Activated T-helper 1 cell treated with Interleukin-2 at 50 U/mL for 16 hours (primary cell): ENCODE data around the gene BHLHE40.
"Not testable (repeated sequence)": the region's sequence is repeated elsewhere in the genome, so short reads cannot be mapped to it uniquely, and the experiment has no call there.

ENCODE experiments used
- DNase-seq: peaks from one replicate; pipeline ENCODE4 v3.0.0-alpha.2; 2020; ENCODE audit warnings: low read depth

The BHLHE40 gene

DNA sequence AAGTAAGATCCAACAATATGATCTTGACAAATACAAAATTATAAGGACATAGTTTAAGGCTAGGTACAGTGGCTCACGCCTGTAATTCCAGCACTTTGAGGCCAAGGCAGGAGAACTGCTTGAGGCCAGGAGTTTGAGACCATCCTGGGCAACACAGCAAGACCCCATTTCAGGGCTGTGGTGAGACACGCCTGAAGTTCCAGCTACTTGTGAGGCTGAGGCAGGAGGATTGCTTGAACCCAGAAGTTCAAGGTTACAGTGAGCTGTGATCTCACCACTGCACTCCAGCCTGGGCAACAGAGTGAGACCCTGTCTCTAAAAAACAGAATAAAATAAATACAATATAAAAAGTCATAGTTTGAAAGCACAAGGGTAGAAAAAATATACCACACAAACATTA, 17.4 kb upstream of the BHLHE40 start:
- not testable (repeated sequence) for DNase-seq

DNA sequence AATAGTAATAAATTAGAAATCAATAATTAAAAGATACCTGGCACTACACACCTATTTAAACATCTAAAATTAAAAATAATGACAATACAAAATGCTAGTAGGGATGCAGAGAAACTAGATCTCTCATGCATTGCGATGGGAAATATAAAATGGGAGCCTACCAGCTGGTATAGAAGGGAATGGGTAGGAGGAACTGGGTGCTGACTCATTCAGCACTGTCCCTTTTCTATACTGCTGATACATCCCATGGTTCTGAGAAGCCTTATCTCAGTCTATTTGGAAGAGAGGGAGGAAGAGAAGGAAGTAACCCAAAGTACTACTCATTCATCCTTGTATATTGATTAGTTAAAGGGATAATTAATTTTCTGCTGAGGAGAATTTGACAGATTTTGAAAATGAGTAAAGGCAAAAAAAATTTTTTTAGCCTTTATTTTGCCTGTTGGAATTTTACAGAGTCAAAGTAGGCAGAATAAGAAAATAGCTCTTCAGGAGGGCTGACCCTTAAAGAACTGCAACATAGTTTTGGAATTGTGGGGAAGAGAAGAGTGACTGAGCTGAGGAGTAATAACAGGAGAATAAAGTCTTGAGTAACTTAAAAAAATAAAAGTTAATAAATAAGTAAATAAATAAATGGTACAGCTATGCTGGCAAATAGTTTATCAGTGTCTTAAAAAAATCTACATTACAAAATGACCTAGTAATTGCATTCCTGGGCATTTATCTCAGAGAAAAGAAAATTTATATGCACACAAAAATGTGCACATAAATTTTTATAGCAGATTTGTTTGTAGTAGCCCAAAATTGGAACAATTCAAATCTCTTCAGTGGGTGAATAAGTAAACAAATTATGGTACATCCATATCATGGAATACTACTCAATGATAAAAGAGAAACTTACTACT, 15.3 kb upstream of the BHLHE40 start:
- no peak for DNase-seq

DNA sequence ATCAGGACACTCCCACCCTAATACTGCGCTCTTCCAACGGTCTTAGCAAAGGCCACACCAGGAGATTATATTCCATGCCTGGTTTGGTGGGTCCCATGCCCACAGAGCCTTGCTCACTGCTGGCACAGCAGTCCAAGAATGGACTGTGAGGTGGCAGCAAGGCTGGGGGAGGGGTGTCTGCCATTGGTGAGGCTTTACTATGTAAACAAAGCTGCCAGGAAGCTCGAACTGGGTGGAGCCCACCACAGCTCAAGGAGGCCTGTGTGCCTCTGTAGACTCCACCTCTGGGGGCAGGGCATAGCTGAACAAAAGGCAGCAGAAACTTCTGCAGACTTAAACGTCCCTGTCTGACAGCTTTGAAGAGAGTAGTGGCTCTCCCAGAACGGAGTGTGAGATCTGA, 13.2 kb upstream of the BHLHE40 start:
- DNase-seq = peak; percentile 34

DNA sequence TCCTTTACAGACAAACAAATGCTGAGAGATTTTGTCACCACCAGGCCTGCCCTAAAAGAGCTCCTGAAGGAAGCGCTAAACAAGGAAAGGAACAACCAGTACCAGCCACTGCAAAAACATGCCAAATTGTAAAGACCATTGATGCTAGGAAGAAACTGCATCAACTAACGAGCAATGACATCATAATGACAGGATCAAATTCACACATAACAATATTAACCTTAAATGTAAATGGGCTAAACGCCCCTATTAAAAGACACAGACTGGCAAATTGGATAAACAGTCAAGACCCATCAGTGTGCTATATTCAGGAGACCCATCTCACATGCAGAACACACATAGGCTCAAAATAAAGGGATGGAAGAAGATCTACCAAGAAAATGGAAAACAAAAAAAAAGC, 11.6 kb upstream of the BHLHE40 start:
- not testable (repeated sequence) for DNase-seq

DNA sequence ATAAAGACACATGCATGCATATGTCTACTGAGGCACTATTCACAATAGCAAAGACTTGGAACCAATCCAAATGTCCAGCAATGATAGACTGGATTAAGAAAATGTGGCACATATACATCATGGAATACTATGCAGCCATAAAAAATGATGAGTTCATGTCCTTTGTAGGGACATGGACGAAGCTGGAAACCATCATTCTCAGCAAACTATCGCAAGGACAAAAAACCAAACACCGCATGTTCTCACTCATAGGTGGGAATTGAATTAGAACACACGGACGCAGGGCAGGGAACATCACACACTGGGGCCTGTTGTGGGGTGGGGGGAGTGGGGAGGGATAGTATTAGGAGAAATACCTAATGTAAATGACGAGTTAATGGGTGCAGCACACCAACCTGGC, 7.8 kb upstream of the BHLHE40 start:
- not testable (repeated sequence) for DNase-seq

DNA sequence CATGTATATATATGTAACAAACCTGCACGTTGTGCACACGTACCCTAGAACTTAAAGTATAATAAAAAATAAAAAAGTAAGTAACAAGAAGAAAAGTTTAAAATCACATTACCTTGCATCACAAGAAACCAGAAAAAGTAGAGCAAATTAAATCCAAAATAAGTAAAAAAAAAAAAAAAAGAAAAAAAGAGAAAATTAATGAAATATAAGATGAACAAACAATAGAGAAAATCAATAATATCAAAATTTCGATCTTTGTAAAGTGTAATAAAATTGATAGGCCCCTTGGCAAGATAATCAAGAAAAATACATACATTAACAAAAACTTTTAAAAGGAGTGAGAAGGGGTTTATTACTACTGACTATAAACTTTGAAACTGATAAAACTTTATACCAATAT, 7.4 kb upstream of the BHLHE40 start:
- DNase-seq = no peak

DNA sequence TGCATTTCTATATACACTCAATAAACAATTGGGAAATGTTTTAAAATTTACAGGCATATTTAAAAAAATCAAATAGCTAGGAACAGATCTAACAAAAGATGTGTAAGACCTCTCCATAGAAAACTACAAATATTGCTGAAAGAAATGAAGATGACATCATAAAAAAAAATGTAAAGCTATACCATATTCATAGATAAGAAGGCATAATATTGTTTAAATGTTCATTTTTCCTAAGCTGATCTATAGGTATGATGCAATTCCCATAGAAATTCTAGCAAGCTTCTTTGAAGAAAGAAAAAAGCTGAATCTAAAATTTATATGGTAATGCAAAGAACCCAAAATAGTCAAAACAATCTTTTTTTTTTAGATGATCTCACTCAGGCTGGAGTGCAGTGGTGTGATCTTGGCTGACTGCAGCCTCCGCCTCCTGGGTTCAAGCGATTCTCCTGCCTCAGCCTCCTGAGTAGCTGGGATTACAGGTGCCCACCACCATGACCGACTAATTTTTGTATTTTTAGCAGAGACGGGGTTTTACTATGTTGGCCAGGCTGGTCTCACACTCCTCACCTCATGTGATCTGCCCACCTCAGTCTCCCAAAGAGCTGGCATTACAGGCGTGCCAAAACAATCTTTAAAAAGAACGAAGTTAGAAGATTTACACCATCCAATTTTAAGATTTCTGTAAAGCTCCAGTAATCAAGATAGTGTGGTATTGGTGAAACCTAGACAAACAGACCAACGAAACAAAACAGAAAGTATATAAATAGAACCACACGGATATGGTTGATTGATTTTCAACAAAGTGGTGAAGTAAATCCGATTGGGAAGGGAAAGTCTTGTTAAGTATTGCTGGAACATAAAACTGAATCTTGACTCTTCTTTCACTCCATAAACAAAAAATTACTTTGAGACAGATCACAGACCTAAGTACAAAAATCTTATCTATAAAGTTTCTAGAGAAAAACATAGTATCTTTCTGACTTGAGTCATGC, 6.3 kb upstream of the BHLHE40 start:
- no peak for DNase-seq

DNA sequence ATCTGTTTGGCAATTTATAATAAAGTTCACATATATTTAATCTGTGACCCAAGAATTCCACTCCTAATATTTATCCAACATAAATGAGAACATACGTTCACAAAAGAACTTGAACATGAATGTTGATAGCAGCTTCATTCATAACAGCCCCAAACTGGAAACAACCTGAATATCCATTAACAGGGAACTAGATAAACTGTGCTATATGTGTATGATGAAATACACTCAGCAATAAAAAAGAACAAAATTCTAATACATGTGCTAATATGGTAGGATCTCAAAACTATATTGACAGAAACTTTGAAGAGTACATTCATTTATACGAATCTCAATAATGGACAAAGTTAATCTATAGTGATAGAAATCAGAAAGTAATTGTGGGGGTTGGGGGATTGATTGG, 5.1 kb upstream of the BHLHE40 start:
- no peak for DNase-seq

DNA sequence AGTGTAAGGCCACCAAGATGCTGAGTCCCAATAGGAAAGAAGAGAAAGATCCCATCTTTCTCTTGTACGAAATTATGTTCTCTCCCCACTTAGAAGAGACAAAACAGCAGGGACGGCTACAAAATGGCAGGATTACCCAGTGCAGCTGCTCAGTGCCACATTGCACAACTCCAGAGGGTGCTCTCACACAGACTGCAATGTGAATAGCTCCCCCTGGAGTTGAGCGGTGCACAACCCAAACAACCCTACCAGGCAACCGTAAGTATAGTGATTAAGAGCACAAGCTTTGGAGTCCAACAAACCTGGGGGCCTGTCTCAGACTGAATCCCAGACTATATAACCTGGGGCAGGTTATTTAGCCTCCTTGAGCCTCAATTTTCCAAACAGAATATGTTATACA, 3.1 kb upstream of the BHLHE40 start:
- no peak for DNase-seq

DNA sequence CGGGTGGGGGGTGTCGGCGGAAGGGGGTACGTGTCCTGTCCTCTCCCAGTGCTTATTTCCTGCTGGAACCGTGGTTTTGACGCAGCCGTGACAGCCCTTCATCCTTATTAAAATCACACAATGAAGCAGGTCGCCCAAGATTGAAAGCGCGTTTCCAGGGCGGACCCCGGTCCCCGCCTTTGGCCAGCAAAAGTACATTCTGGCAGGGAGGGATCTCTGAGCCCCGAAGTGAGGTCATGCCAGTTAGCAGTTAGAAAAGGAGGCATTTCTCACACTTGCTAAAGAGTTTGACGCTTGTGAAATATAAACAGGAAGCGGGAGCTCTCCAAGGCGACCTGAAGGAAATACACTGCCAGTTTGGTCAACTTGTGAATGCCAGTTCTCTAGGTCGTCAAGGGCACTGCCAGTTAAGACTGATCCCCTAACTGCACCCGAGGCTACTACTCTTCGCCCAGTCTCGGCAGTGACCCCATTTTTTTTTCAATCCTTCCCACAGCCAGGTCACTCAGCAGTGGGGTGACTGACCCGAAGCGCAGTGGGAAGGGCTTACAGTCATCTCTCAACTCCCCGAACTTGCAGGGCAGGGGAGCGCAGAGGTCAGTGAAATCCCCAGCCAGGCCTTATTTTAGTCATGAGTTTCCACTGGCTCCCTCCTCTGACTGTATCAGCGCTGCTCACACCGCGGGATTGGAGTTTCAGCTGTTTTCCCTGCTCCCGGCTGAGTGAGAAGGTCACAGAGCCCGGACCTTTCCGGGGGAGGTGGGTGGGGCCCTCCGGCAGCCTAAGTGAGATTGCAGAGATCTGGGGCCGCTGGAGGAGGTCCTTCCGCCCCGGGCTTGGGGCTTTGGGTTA, 2.0 kb upstream of the BHLHE40 start:
- DNase-seq = peak; percentile 38

DNA sequence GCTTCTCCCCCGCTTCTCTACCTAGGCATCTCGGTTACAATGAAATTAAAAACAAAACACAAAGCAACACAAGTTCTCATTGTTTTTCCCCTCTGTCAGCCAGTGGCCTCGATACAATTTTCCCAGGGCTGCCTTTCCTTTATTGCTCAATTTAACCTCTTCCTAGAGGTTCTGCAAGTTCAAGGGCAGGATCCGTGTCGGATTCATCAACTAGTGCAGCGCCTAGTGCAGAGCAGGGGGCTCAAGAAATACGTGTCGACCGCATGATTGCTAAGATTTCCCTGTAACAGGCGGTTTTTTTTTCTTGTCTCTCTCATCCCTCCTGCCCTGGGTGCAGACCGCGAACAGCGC, 1.4 kb upstream of the BHLHE40 start:
- DNase-seq = peak; percentile 25

DNA sequence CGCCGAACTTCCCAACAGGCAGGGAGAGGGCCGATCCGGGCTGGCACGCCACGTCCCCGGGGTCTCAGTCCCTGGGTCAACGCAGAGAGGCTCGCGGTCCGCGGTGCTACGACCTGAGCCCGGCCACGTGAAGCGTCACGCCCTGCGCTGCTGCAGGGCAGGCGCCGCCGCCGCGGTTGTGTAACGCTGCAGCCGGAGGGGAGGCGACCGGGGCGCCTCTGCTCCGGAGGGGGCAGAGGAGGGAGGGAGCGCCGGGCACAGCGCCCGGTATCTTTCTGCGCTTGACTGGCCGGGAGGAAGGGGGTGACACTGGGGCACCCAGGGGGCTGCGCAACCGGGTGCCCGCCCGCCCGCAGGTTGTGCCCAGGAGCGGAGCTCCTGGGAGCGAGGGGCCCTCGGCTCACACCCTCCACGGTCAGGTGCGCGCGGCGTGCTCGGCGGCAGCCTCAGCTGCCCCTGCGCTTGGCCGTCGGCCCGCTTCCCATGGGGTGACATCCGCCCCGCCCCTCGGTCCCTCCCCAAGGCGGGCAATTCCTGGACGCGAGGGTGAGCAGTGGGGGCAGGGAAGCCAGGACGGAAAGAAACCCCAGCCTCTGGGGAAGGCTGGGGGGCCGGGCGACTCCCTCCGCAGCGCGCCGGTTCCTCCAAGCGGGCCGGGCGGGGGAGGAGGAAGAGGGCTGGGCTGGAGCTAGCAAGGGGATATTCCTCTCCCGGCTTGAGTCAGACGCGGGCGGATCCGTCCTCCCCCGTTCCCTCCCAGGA, 852 bp upstream of the BHLHE40 start:
- DNase-seq = peak; percentile 62

DNA sequence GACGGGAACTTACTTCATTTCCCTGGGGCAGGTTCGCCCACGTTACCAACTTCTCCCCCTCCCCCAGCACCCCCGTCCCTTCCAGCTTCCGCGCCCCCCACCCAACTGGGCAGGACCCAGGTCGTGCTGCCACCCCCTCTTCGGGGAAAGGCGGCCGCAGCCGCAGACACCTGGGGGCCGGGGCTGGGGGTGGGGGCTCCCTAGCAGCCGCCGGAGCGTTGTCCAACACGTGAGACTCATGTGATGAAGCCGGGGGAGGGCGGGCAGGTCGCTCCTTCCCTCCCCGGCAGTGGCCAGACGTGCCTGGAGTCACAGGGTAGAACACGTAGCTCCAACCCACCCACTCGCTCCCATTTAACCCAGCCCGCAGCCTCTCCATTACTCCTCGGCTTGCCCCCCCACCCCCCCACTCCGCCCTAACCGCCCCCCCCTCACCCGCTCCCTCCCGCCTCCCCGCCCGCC, 240 bp upstream of the BHLHE40 start:
- peak; percentile 84 for DNase-seq

DNA sequence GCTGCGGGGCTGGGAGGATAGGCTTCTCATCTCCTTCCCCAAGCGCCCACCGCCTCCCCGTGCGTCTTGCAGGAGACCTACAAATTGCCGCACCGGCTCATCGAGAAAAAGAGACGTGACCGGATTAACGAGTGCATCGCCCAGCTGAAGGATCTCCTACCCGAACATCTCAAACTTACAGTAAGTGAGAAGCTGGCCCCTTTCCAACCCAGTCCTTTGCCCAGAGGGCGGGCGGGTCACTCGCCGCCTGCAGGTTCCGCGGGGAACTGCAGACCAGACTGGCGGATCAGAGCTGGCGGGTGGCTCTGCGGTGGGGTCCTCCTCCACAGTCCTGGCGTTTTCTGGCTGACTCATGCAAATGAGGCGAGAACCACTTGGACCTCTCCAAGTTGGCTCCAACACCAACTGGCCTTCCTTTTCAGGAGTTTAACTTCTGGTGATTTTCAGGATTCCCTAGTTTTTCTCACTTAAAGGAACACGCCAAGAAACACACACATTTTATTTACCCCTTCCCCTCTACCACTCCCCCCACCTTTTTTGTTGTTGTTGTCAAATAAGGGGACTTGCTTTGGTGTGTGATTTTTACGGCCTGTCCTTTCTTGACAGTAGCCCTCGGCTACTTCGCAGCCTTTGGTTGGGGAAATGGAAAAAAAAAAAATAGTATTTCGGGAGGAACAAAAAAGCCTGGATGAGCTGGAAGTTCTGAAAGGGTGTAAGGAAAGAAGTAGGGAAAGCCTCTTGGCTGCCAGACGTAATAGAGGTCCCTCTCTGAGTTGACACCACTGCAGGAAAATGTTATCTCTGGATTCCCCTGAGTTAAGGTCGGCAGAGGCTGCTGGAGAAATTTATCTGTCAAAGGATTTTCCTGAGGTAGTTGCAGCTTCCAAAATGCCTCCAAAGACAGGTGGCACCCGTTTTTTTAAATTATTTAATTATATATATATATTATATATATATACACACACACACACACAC, 1.3 kb downstream of the BHLHE40 start:
- DNase-seq = peak; percentile 83

DNA sequence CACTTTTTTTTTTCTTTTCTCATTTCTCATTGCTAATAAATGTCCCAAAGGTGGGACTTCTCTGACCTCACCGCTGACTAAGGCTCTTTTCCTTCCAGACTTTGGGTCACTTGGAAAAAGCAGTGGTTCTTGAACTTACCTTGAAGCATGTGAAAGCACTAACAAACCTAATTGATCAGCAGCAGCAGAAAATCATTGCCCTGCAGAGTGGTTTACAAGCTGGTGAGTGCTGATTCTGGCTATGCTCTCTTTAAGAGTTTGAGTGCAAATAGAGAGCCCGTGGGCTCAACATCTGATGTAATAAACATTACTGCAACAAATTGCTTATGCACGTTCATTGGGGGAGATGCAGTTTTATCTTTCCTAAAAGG, 2.0 kb downstream of the BHLHE40 start:
- DNase-seq = no peak

DNA sequence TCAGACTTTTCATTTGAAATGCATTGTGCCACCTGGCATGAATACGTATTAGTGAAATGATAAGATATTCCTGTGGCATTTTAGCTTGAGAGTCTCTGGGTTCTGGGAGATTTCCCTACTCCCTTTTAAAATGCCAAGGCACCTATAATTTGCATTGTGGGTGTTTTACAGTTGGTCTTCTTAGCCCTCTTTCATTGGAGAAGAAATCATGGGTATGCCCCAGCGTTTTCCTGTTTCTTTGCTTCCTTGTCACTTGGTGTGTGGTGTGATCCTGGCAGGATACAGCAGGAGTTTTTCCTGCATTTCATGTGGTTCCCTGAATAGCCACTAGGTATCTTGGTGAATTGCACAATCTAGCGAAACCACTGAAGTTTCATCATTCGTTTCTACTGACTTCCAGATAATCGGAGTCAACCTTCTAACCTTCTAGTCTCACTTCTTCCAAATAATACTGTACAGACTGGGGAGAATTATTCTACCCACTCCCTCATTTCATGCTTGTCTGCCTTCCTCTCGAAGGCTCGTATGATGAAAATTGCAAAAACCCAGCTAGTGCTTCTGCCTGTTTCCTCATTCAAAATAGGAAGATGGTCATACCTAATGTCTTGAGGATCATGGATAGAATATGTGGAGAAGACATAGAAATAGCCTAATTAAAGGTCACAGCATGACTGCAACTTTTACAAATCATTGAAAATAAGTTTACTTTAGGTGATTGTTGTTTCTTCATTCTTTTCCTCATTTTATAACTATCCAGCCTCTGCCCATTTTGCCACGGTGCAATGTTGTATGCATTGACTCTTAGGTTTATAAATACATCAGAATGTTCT, 2.6 kb downstream of the BHLHE40 start:
- no peak for DNase-seq

DNA sequence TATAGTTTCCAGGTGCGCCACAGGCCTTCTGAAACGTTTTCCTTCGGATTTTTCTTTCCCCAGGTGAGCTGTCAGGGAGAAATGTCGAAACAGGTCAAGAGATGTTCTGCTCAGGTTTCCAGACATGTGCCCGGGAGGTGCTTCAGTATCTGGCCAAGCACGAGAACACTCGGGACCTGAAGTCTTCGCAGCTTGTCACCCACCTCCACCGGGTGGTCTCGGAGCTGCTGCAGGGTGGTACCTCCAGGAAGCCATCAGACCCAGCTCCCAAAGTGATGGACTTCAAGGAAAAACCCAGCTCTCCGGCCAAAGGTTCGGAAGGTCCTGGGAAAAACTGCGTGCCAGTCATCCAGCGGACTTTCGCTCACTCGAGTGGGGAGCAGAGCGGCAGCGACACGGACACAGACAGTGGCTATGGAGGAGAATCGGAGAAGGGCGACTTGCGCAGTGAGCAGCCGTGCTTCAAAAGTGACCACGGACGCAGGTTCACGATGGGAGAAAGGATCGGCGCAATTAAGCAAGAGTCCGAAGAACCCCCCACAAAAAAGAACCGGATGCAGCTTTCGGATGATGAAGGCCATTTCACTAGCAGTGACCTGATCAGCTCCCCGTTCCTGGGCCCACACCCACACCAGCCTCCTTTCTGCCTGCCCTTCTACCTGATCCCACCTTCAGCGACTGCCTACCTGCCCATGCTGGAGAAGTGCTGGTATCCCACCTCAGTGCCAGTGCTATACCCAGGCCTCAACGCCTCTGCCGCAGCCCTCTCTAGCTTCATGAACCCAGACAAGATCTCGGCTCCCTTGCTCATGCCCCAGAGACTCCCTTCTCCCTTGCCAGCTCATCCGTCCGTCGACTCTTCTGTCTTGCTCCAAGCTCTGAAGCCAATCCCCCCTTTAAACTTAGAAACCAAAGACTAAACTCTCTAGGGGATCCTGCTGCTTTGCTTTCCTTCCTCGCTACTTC, 3.8 kb downstream of the BHLHE40 start:
- DNase-seq = no peak
